H1 (cell line): ENCODE data around the gene ALOX15B. TPM values are rescaled to one million over a fixed set of nuclear protein-coding genes. Genes with fewer than 3 reads are reported as not detected.

Experiments
- HDAC6 ChIP-seq: IDR thresholded peaks from one replicate; pipeline ENCODE4 v1.7.1; 2012; ENCODE audit warnings: low read depth, mild to moderate bottlenecking, inconsistent platforms, low read length, moderate library complexity
- NRF1 ChIP-seq: IDR thresholded peaks from 2 replicates; pipeline ENCODE4 v1.6.1; 2011; ENCODE audit warnings: mild to moderate bottlenecking, low read depth, low read length, improper control_type of control experiment
- SIRT6 ChIP-seq: IDR thresholded peaks from one replicate; pipeline ENCODE4 v1.7.1; 2012; ENCODE audit warnings: low read length, inconsistent platforms
- SIX5 ChIP-seq: IDR thresholded peaks from 2 replicates; pipeline ENCODE4 v1.6.1; 2011; ENCODE audit warnings: mild to moderate bottlenecking, low read depth, low read length
- SP1 ChIP-seq: IDR thresholded peaks from 2 replicates; pipeline ENCODE4 v1.6.1; 2011; ENCODE audit warnings: low read depth, low read length
- SUZ12 ChIP-seq: fragments of 200-600 bp; sonication (generic); IDR thresholded peaks from 2 replicates; pipeline ENCODE4 v1.6.1; 2012; ENCODE audit warnings: mild to moderate bottlenecking, inconsistent platforms, low read length, moderate library complexity, mixed read lengths
- TAF7 ChIP-seq: optimal IDR thresholded peaks from 2 replicates; pipeline ENCODE3; 2011; ENCODE audit warnings: low read depth, mild to moderate bottlenecking, inconsistent platforms, low read length, moderate library complexity, borderline replicate concordance
- polyA plus RNA-seq, 7 experiments: library from polyadenylated mRNA; depleted of rRNA in 3 of 7; stranded (reverse) in 5 of 7; unstranded in 2 of 7; fragments of >200 nt in 5 of 7; fragments of 200-250 nt in 2 of 7; gene quantifications; 1 replicate in 5 of 7; 2 replicates in 1 of 7; 4 replicates in 1 of 7; pipeline versions ENCODE4 v1.2.1 to v1.2.3, GENCODE V29; 2011 to 2013; ENCODE audit warnings: missing spikeins in 2 of 7, mixed read lengths in 2 of 7
- total RNA-seq: library from RNA; stranded (reverse); fragmentation: NEBNext Ultra II Directional; extraction: Animal tissue kit (Norgen Biotek cat#: 25700); gene quantifications from 2 replicates; pipeline ENCODE4 v1.2.1, GENCODE V29; 2021
- TF ChIP-seq, protein P1 (sequence below), 3 experiments: IDR thresholded peaks; 1 replicate in 2 of 3; 2 replicates in 1 of 3; pipeline versions ENCODE4 v1.5.1 to v1.6.1; 2011; ENCODE audit warnings: low read length in 3 of 3, mild to moderate bottlenecking in 3 of 3, inconsistent platforms in 2 of 3, low read depth in 1 of 3, moderate library complexity in 1 of 3; ENCODE audit not compliant: insufficient read depth in 1 of 3; ENCODE audit errors: control extremely low read depth in 1 of 3

ALOX15B gene
- total and polyA plus RNA-seq, 2 of the 8 experiments (the other 6 are each of a cell fraction or from before 2014, with no cell fraction given) = 0.63 to 0.91 TPM

DNA sequence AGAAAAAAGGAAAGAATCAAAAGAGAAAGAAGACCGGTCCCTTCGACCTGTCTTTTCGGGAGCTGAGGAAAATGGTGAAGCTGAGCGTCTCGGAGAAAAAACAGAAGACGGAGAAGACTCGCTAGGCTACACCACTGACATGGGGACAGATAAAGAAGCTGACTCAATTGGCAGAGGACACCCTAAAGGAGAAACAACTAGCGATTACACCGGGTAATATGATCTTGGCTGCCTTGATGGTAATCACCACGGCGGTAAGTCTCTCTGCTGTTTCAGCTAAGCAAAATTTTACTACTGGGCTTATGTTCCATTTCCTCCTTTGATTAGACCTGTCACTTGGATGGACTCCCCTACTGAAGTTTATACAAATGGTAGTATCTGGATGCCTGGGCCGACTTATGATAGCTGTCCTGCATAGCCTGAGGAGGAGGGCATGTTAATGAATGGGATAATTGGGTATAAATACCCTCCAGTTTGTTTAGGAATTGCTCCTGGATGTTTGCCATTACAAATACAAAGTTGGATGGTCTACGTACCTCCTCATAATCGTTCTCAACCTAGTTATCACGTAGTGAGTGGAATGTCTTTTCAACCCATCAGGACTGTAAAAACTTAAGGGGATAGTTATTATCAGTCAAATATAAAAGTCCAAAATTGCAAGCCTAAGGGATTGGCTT lies 24.1 kb downstream of the ALOX15B start (continued):
- TF ChIP-seq SIX5 = no peak
- TF ChIP-seq TAF7 = no peak
- TF ChIP-seq HDAC6 = no peak
- no peak for TF ChIP-seq SIRT6
- TF ChIP-seq, protein P1, sequence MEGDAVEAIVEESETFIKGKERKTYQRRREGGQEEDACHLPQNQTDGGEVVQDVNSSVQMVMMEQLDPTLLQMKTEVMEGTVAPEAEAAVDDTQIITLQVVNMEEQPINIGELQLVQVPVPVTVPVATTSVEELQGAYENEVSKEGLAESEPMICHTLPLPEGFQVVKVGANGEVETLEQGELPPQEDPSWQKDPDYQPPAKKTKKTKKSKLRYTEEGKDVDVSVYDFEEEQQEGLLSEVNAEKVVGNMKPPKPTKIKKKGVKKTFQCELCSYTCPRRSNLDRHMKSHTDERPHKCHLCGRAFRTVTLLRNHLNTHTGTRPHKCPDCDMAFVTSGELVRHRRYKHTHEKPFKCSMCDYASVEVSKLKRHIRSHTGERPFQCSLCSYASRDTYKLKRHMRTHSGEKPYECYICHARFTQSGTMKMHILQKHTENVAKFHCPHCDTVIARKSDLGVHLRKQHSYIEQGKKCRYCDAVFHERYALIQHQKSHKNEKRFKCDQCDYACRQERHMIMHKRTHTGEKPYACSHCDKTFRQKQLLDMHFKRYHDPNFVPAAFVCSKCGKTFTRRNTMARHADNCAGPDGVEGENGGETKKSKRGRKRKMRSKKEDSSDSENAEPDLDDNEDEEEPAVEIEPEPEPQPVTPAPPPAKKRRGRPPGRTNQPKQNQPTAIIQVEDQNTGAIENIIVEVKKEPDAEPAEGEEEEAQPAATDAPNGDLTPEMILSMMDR (IDR thresholded peaks at IDR 0.05; ENCODE audit: control extremely low read depth in 1 of 3, insufficient read depth in 1 of 3, low read depth in 1 of 3, low read length in 3 of 3) = no peak
- TF ChIP-seq SUZ12 = peak; percentile 35
- no peak for TF ChIP-seq SP1
- no peak for TF ChIP-seq NRF1
